GM12878 (cell line): Measurements from ENCODE around the gene KCND3. TPM values are rescaled to one million over a fixed set of nuclear protein-coding genes. Genes with fewer than 3 reads are reported as not detected.

Source experiments
- ATAC-seq: fragments of 200-7000 bp; cut with Tn5 transposase; 3 replicates; pipeline ENCODE4 v1.9.1; 2020; ENCODE audit warnings: mild to moderate bottlenecking, moderate library complexity
- BruUV-seq: library from RNA; stranded (reverse); fragments of 400-500 nt; replicated peaks from 2 replicates; lab custom pipeline; 2021; lab: Mats Ljungman, UMichigan
- CTCF ChIA-PET: fragments of 300-600 bp; sonication (Branson Sonifier 250); formaldehyde crosslinking; extraction: SDS; loops from one replicate; lab custom pipeline; 2021; ENCODE audit warnings: inconsistent platforms; lab: Yijun Ruan, JAX
- POLR2A ChIA-PET: fragments of 350-600 bp; formaldehyde crosslinking; extraction: SDS; loops from one replicate; lab custom pipeline; 2021; ENCODE audit warnings: inconsistent platforms; lab: Charles Lee
- RAD21 ChIA-PET: fragments of 300-600 bp; sonication (Branson Sonifier 250); formaldehyde crosslinking; loops from one replicate; lab custom pipeline; 2023; ENCODE audit warnings: antibody characterized with exemption; ENCODE audit not compliant: unreplicated experiment; lab: Charles Lee
- SMC1A ChIA-PET: fragments of 300-600 bp; sonication (Branson Sonifier 250); formaldehyde crosslinking; loops from one replicate; lab custom pipeline; 2023; ENCODE audit not compliant: unreplicated experiment, uncharacterized antibody; lab: Charles Lee
- DNase-seq: peaks from one replicate; pipeline ENCODE4 v3.0.0-alpha.2; 2011; ENCODE audit warnings: low read depth, low spot score
- FAIRE-seq: peaks from 3 replicates; lab custom pipeline; 2011; peaks lifted over from hg19 to GRCh38; lab: Jason Lieb, UNC
- H2AFZ ChIP-seq: 2 replicates; pipeline ENCODE4 v1.6.0; 2011; ENCODE audit warnings: low read depth, low read length, control low read depth; ENCODE audit not compliant: control insufficient read depth
- H3K27ac ChIP-seq: 2 replicates; pipeline ENCODE4 v1.5.1; 2011; ENCODE audit warnings: control low read depth; ENCODE audit not compliant: control insufficient read depth, insufficient read depth
- H3K27me3 ChIP-seq, 2 experiments: replicated peaks in 1 of 2; 2 replicates each; pipeline versions ENCODE4 v1.6.0 to v1.6.1; 2011; ENCODE audit warnings: low read length in 1 of 2; ENCODE audit not compliant: control insufficient read depth in 2 of 2, insufficient read depth in 2 of 2
- H3K36me3 ChIP-seq, 2 experiments: 2 replicates each; pipeline ENCODE4 v1.5.1; 2011; ENCODE audit warnings: low read length in 1 of 2; ENCODE audit not compliant: control insufficient read depth in 2 of 2, insufficient read depth in 2 of 2
- H3K4me1 ChIP-seq: 2 replicates; pipeline ENCODE4 v1.6.1; 2011; ENCODE audit warnings: mild to moderate bottlenecking, low read length, moderate library complexity, mixed read lengths; ENCODE audit not compliant: control insufficient read depth, insufficient read depth
- H3K4me2 ChIP-seq: 2 replicates; pipeline ENCODE4 v1.6.0; 2011; ENCODE audit warnings: control low read depth; ENCODE audit not compliant: control insufficient read depth, insufficient read depth
- H3K4me3 ChIP-seq: fragments of 200-600 bp; sonication (generic); 2 replicates; pipeline ENCODE4 v1.5.1; 2016
- H3K79me2 ChIP-seq: 2 replicates; pipeline ENCODE4 v1.6.0; 2011; ENCODE audit warnings: low read length; ENCODE audit not compliant: control insufficient read depth, insufficient read depth
- H3K9ac ChIP-seq: 2 replicates; pipeline ENCODE4 v1.8.0; 2011; ENCODE audit warnings: low read length, control low read depth, mixed read lengths; ENCODE audit not compliant: control insufficient read depth, insufficient read depth
- H3K9me3 ChIP-seq: replicated peaks from 3 replicates; pipeline ENCODE4 v1.5.1; 2011; ENCODE audit warnings: mild to moderate bottlenecking, low read length; ENCODE audit not compliant: control insufficient read depth, insufficient read depth
- H4K20me1 ChIP-seq: 2 replicates; pipeline ENCODE4 v1.6.0; 2011; ENCODE audit not compliant: control insufficient read depth, insufficient read depth
- CHD4 ChIP-seq: fragments of 200-600 bp; sonication (generic); IDR thresholded peaks from 2 replicates; pipeline ENCODE4 v1.6.1; 2016; ENCODE audit warnings: mild to moderate bottlenecking
- ELK1 ChIP-seq: IDR thresholded peaks from 2 replicates; pipeline ENCODE4 v1.6.1; 2012; ENCODE audit warnings: low read depth, low read length, improper control_type of control experiment
- ESRRA ChIP-seq: IDR thresholded peaks from 2 replicates; pipeline ENCODE4 v1.6.1; 2012; ENCODE audit warnings: mild to moderate bottlenecking, low read length, improper control_type of control experiment
- HDAC2 ChIP-seq: fragments of 200-600 bp; sonication (generic); IDR thresholded peaks from 2 replicates; pipeline ENCODE4 v1.6.1; 2017
- JUND ChIP-seq: IDR thresholded peaks from 2 replicates; pipeline ENCODE4 v1.6.1; 2012; ENCODE audit warnings: low read depth, mild to moderate bottlenecking, low read length, improper control_type of control experiment, moderate library complexity
- KAT2A ChIP-seq: conservative IDR thresholded peaks from 2 replicates; pipeline ENCODE4 v1.6.1; 2011; ENCODE audit warnings: low read depth, low read length; ENCODE audit not compliant: control insufficient read depth
- NFIC ChIP-seq: IDR thresholded peaks from 2 replicates; pipeline ENCODE4 v1.6.1; 2012; ENCODE audit warnings: low read depth, mild to moderate bottlenecking, inconsistent platforms, low read length, moderate library complexity
- NFYA ChIP-seq: IDR thresholded peaks from 2 replicates; pipeline ENCODE4 v1.6.1; 2011; ENCODE audit warnings: low read depth, mild to moderate bottlenecking, low read length, improper control_type of control experiment, borderline replicate concordance
- PML ChIP-seq: IDR thresholded peaks from 2 replicates; pipeline ENCODE4 v1.6.1; 2012; ENCODE audit warnings: low read length, inconsistent platforms
- PRDM15 ChIP-seq: fragments of 450-650 bp; formaldehyde crosslinking; IDR thresholded peaks from 2 replicates; pipeline ENCODE4 v1.4.0; 2020; ENCODE audit warnings: mild to moderate bottlenecking, moderate library complexity
- RB1 ChIP-seq: fragments of 450-650 bp; formaldehyde crosslinking; IDR thresholded peaks from 2 replicates; pipeline ENCODE4 v1.6.1; 2017; ENCODE audit warnings: mild to moderate bottlenecking, borderline replicate concordance
- SP1 ChIP-seq: IDR thresholded peaks from one replicate; pipeline ENCODE4 v1.6.1; 2011; ENCODE audit warnings: low read depth, low read length
- ZSCAN29 ChIP-seq: fragments of 450-650 bp; IDR thresholded peaks from 2 replicates; pipeline ENCODE4 v1.6.1; 2017; ENCODE audit warnings: mild to moderate bottlenecking, moderate library complexity
- WGBS: methylation state at CpG from one replicate; pipeline ENCODE4 v1.1.6; 2016; ENCODE audit warnings: low lambda C conversion rate; ENCODE audit not compliant: insufficient replicate concordance, insufficient coverage; ENCODE audit errors: missing lambda C conversion rate; 5-methylcytosine and 5-hydroxymethylcytosine counted together
- in situ Hi-C: fragments of 300-500 bp; cut with MboI; formaldehyde crosslinking; loops from 9 replicates; pipeline ENCODE4 v1.14.3; 2018; ENCODE audit warnings: mixed read lengths
- intact Hi-C: fragments of 100-400 bp; cut with micrococcal nuclease; formaldehyde crosslinking; loops from one replicate; pipeline ENCODE4 v1.14.2; 2022; ENCODE audit not compliant: unreplicated experiment
- polyA plus RNA-seq, 11 experiments: library from polyadenylated mRNA; depleted of rRNA in 4 of 11; unstranded in 6 of 11; stranded (reverse) in 5 of 11; fragments of >200 nt; fragmentation: Nextera tagmentation in 4 of 11; fragmentation: Illumina TruSeq in 1 of 11; extraction: Ambion mirVana in 4 of 11; extraction: Trizol in 1 of 11; gene quantifications; 1 replicate in 1 of 11; 2 replicates in 10 of 11; pipeline versions ENCODE4 v1.2.1 to v1.2.3, GENCODE V29; 2011 to 2016; ENCODE audit warnings: inconsistent platforms in 2 of 11, missing spikeins in 2 of 11, low read depth in 1 of 11
- total RNA-seq, 4 experiments: library from RNA; depleted of rRNA in 3 of 4; stranded (reverse); fragments of >200 nt in 3 of 4; fragmentation: Illumina TruSeq in 1 of 4; extraction: Trizol in 1 of 4; gene quantifications; 2 replicates each; pipeline versions ENCODE4 v1.2.1 to v1.2.3, GENCODE V29; 2013 to 2021

KCND3 gene
- total and polyA plus RNA-seq, 10 of the 15 experiments (the other 5 are each of a cell fraction or from before 2014, with no cell fraction given) = 0.02 TPM; not detected in 9

GRCh38 chr1:111952125-111952657 lies 37.3 kb downstream of the KCND3 start:
- RAD21 ChIA-PET = no interaction called here
- SMC1A ChIA-PET = no interaction called here
- 9% methylated on average over 4 of the region's 4 CpGs for WGBS

More at GRCh38 chr1:111952125-111952657, 37.3 kb downstream of the KCND3 start:
- no peak for FAIRE-seq
- Histone ChIP-seq H4K20me1 (no peaks in the 10 kb centered on the region), H3K36me3 (no peaks in the 10 kb centered on the region), H3K4me1 (no peaks in the 10 kb centered on the region), H2AFZ (no peak overlapping the region), H3K79me2 (no peaks in the 10 kb centered on the region), H3K27me3 (peaks cover 2 to 4% of the 10 kb centered on the region in 2 experiments; a peak in 2 of 4 replicates), H3K9me3 (no peaks in the 10 kb centered on the region)
- intact Hi-C loops = no loop called here
- no peak for DNase-seq
- no peak for ATAC-seq
- POLR2A ChIA-PET = no interaction called here
- no TSS peak for BruUV-seq
- TF ChIP-seq NFYA (no peak), RB1 (no peak), ESRRA (no peak), HDAC2 (no peak), ZSCAN29 (no peak), PRDM15 (CRISPR knock-in tag) (no peak), ELK1 (no peak), NFIC (no peak), JUND (no peak), KAT2A (no peak), SP1 (no peak), CHD4 (no peak), PML (no peak)
- TF ChIP-seq, all 136 proteins: peak for 0
- no peak overlapping the region for H3K4me2 ChIP-seq
- H3K27ac ChIP-seq = no peak overlapping the region
- H3K4me3 ChIP-seq = no peak overlapping the region
- CTCF ChIA-PET = no interaction called here
- in situ Hi-C loops = no loop called here
- no peak overlapping the region for H3K9ac ChIP-seq
